ENCODE data around the gene PRDM11. TPM values are rescaled to one million over a fixed set of nuclear protein-coding genes. Genes with fewer than 3 reads are reported as not detected.
A peak's percentile ranks its signal among the peaks of the same experiment; 100 is the strongest.
"Not testable (repeated sequence)": the region's sequence is repeated elsewhere in the genome, so short reads cannot be mapped to it uniquely, and the experiment has no call there.

The PRDM11 gene
- total RNA-seq, 2 experiments from 2014 or later: 0.78 to 0.85 TPM

DNA sequence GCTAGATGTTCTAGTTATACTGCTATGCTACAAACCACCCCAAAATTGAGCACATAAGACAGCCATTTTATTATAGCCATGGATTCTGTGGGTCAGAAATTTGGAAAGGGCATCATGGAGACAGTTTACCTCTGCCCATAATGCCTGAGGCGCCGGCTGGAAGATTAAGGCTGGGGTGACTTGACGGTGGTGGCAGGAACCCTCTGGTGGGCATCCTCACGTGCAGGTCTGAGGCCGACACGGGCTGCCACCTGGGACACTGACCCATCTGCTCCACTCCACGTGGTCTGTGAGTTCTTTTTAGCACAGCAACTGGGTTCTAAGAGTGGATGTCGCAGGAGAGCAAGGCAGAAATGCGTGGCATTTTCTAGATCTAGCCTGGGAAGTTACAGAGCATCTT is 40.0 kb upstream of the PRDM11 start:
- ChIA-PET CTCF (interaction anchor here (0.8 to 9.2 kb wide), 7 partner anchors 10 to 227 kb away, joined by 3 to 315 read pairs (median 26); no protein-coding TSS in a partner anchor), POLR2A (interaction anchor here (2.3 kb wide), 1 partner anchor 170 kb away, joined by 12 read pairs; no protein-coding TSS in a partner anchor)
- DNase-seq: peak; percentile 13
- no peak overlapping the region for H3K27ac Mint-ChIP-seq
- H3K36me3 Mint-ChIP-seq (ENCODE audit: low read depth): no peaks in the 10 kb centered on the region
- no peak overlapping the region for H3K4me3 Mint-ChIP-seq
- H3K9me3 Mint-ChIP-seq: no peaks in the 10 kb centered on the region
- H3K4me1 Mint-ChIP-seq: peaks cover 11% of the 10 kb centered on the region
- H3K27me3 Mint-ChIP-seq: peaks cover 9% of the 10 kb centered on the region

DNA sequence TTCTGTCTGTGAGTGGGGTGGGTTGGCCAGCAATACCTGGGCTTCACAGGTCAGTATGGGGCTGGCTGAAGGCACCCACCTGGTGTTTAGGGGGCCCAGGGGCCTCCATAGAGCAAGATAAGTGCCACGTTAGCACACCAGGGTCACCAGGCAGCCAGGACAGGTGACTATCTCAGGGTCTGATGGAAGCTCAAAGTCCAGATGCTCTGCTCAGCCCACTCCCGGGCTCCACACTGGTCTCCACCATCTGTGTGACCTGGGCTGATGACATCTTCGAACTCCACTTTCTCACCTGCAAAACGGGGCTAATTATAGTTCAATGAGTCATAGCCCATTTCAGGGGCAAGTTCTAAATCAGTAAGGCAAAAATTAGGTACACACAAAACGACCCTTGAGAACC is 39.4 kb upstream of the PRDM11 start:
- ChIA-PET CTCF (interaction anchor here (3.3 to 9.2 kb wide), 4 partner anchors 9 to 227 kb away, joined by 14 to 315 read pairs (median 85); no protein-coding TSS in a partner anchor), POLR2A (interaction anchor here (1.5 to 2.3 kb wide), 2 partner anchors 171 kb away, joined by 4 to 12 read pairs; no protein-coding TSS in a partner anchor)
- Mint-ChIP-seq H3K4me3 (no peak overlapping the region), H3K27me3 (peaks cover 9% of the 10 kb centered on the region), H3K9me3 (no peaks in the 10 kb centered on the region), H3K4me1 (peaks cover 11% of the 10 kb centered on the region), H3K36me3 (ENCODE audit: low read depth) (no peaks in the 10 kb centered on the region), H3K27ac (no peak overlapping the region)
- DNase-seq: no peak

DNA sequence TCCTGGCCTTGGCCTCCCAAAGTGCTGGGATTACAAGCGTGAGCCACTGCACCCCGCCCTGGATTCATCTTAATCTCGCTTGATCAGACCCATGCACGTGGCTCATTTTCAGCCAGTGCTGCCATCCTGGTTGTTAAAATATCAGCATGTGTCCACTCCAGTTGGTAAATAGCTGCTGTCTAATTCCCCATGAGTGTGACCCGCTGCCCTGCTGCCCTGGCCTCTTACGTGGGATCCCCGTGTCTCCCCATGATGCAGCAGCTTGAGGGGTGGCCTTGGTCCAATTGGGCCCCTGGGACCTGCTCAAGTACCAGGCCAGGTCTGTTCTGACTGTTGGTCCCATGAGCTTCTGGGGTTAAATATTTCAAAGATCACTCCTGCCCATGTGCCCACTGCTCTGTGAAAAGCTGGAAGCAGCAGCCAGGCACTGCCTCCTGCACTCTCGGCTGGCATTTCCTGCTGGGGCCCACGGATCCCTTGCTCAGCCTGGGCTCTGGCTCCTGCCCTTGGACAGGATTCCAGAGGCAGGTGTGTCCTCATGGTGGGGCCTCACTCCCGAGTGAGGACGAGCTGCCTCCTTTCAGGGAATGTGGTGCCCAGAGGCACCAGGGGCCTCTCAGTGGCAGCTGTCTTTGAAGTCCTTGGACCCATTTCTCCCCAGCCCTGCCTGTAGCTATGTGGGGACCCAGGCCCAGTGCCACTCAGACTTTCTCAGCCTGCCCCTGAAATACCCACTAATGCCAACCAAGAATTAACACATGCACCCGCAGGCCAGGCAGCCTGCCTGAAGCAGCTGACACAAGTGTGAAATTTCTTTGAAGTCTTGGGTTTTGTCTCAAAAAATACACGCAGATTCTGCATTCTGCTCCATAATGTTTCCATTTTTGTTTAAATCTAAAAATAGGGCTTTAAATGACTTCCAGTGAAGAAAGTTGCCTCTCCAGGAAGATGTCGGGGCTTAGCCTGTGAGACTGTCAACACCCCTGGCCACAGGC is 38.1 kb upstream of the PRDM11 start:
- ChIA-PET CTCF (interaction anchor here (1.2 to 9.2 kb wide), 3 partner anchors 9 to 173 kb away, joined by 3 to 315 read pairs (median 3); no protein-coding TSS in a partner anchor), POLR2A (interaction anchor here (1.5 kb wide), 1 partner anchor 172 kb away, joined by 4 read pairs; no protein-coding TSS in a partner anchor)
- no peaks in the 10 kb centered on the region for H3K4me1 Mint-ChIP-seq
- H3K36me3 Mint-ChIP-seq (ENCODE audit: low read depth): no peaks in the 10 kb centered on the region
- no peaks in the 10 kb centered on the region for H3K9me3 Mint-ChIP-seq
- H3K27me3 Mint-ChIP-seq: peaks cover 21% of the 10 kb centered on the region
- no peak for DNase-seq
- no peak overlapping the region for H3K4me3 Mint-ChIP-seq
- no peak overlapping the region for H3K27ac Mint-ChIP-seq

DNA sequence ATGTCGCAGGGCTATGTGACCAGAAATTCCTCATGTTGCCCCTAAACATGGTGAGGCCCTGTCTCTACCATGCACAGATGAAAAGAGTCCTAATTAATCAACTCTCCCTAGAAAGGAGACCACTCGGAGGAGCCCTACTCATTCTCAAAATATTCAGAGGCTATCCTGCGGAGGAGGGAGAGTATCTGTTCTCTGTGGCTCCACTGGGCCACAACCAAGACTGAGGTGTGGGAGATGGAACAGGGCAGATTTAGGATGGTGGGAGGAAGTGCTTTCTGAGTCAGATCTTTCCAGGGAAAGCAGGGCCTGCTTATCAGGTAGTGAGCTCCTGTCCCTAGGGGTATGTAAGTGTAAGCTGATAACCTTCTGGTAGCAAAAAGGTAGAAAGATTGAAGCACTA is 37.0 kb upstream of the PRDM11 start:
- Mint-ChIP-seq H3K4me3 (no peak overlapping the region), H3K27ac (no peak overlapping the region), H3K27me3 (peaks cover 25% of the 10 kb centered on the region), H3K4me1 (no peaks in the 10 kb centered on the region), H3K9me3 (no peaks in the 10 kb centered on the region), H3K36me3 (ENCODE audit: low read depth) (no peaks in the 10 kb centered on the region)
- ChIA-PET CTCF (interaction anchor here (1.2 to 3.7 kb wide), 10 partner anchors 51 to 222 kb away, joined by 3 to 47 read pairs (median 6); no protein-coding TSS in a partner anchor), POLR2A (no interaction called here)
- DNase-seq: no peak

DNA sequence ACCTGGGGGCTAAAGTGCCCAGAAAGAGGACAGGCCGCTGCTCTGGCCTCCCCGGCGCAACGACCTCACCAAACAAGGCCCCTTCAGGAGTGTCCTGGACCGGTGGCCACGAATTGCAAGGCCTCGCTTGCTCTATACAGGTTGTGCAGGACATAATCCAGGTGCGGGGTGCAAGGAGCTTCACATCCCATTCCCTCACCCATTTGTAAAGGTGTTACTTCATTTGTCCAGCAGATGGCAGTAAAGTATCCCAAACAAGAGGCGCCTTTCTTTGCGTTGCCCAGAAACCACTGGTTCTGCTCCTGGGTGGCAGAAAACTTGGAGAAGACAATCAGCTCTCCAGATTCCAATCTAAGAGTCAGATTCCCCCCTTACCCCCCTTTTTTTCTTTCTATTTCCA is 35.9 kb upstream of the PRDM11 start:
- no peak for DNase-seq
- Mint-ChIP-seq H3K4me3 (no peak overlapping the region), H3K4me1 (no peaks in the 10 kb centered on the region), H3K36me3 (ENCODE audit: low read depth) (no peaks in the 10 kb centered on the region), H3K9me3 (no peaks in the 10 kb centered on the region), H3K27ac (no peak overlapping the region), H3K27me3 (peaks cover 29% of the 10 kb centered on the region)
- POLR2A ChIA-PET: no interaction called here
- CTCF ChIA-PET: interaction anchor here (0.6 to 3.7 kb wide), 31 partner anchors 8 to 693 kb away, joined by 3 to 47 read pairs (median 4); partner anchors contain the start of gene TP53I11

DNA sequence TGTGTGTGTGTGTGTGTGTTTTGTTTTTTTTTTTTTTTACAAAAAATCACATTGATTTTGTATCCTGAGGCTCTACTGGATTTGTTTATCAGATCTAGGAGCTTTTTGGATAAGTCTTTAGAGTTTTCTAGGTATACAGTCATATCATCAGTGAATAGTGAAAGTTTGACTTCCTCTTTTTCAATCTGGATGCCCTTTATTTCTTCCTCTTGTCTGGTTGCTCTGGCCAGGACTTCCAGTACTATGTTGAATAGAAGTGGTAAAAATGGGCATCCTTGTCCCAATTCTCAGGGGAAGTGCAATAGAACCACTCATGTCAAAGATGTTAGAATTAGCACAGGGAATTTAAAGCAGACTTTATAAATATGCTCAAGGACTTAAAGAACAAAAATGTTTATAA is 32.6 kb upstream of the PRDM11 start:
- POLR2A ChIA-PET: no interaction called here
- Mint-ChIP-seq H3K9me3 (no peaks in the 10 kb centered on the region), H3K4me3 (no peak overlapping the region), H3K36me3 (ENCODE audit: low read depth) (no peaks in the 10 kb centered on the region), H3K4me1 (no peaks in the 10 kb centered on the region), H3K27me3 (peaks cover 40% of the 10 kb centered on the region), H3K27ac (no peak overlapping the region)
- CTCF ChIA-PET: no interaction called here
- no peak for DNase-seq

DNA sequence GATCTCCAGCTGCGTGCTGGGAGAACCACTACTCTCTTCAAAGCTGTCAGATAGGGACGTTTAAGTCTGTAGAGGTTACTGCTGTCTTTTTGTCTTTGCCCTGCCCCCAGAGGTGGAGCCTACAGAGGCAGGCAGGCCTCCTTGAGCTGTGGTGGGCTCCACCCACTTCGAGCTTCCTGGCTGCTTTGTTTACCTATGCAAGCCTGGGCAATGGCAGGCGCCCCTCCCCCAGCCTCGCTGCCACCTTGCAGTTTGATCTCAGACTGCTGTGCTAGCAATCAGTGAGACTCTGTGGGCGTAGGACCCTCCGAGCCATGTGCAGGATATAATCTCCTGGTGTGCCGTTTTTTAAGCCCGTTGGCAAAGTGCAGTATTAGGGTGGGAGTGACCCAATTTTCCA is 18.6 kb upstream of the PRDM11 start:
- H3K27ac Mint-ChIP-seq; H3K36me3 Mint-ChIP-seq (ENCODE audit: low read depth); H3K9me3 Mint-ChIP-seq; H3K4me3 Mint-ChIP-seq; POLR2A ChIA-PET; H3K4me1 Mint-ChIP-seq; CTCF ChIA-PET; DNase-seq: not testable (repeated sequence)
- peaks cover 33% of the 10 kb centered on the region for H3K27me3 Mint-ChIP-seq

DNA sequence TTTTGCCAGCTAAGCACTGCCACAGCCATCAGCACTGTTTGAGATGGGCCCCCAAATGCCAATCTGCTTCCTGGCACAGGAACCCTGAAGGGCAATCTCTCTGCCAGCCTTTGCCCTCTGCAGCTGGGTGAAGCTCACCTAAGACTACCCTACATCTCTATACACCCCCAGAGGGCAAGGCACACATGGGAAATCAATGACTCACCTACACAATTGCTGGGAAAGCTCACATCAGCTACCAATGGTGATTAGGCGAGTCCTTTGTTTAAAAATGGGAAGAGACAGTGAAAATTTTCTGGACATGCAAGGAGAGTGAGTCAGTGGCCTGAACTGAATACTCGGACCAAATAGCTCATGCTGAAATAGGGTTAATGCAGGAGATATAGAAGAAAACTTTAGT is 12.6 kb upstream of the PRDM11 start:
- DNase-seq: no peak
- Mint-ChIP-seq H3K27ac (no peak overlapping the region), H3K27me3 (peaks cover 41% of the 10 kb centered on the region), H3K9me3 (peaks cover 2% of the 10 kb centered on the region), H3K4me1 (no peaks in the 10 kb centered on the region), H3K4me3 (no peak overlapping the region), H3K36me3 (ENCODE audit: low read depth) (no peaks in the 10 kb centered on the region)
- CTCF ChIA-PET: no interaction called here
- POLR2A ChIA-PET: no interaction called here

DNA sequence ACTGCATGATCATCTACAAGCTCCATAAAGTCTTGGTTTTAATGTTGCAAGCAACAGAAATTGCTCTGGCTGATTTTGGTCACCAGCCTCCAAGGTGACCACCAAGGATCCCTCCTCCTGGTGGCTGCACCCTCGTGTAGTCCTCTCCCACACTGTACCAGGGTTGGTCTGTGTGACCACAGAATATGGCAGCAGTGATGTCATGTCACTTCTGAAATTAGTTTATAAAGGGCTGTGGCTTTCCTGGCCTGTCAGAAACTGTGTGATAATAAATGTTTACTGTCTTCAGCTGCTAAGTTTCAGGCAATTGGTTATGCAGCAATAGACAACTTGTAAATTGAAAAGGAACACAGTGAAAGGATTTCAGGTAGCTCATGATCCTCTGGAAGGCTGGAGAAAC is 5.3 kb upstream of the PRDM11 start:
- ChIA-PET CTCF (no interaction called here), POLR2A (no interaction called here)
- Mint-ChIP-seq H3K4me3 (no peak overlapping the region), H3K36me3 (ENCODE audit: low read depth) (no peaks in the 10 kb centered on the region), H3K4me1 (peaks cover 24% of the 10 kb centered on the region), H3K27ac (no peak overlapping the region), H3K27me3 (peaks cover 56% of the 10 kb centered on the region), H3K9me3 (no peaks in the 10 kb centered on the region)
- DNase-seq: peak; percentile 33

DNA sequence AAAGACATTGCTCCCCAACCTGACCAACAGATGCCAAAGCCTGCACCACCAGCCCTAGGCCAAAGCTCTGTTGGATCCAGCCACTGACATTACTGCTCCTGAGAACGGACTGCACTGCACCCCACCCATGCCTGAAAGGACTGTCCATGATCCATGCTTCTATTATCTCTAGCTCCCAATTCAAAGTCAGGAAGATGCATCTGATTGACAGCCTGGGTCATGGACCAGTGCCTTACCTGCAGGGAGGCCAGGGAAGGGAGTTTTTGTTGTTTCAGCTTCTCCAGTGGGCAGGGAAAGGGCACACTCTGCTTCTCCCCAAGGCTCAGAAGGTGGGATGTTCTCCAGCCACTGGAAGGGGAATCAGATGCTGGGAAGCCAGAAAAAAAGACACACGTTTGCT is 4.8 kb upstream of the PRDM11 start:
- no peaks in the 10 kb centered on the region for H3K36me3 Mint-ChIP-seq (ENCODE audit: low read depth)
- no peak for DNase-seq

DNA sequence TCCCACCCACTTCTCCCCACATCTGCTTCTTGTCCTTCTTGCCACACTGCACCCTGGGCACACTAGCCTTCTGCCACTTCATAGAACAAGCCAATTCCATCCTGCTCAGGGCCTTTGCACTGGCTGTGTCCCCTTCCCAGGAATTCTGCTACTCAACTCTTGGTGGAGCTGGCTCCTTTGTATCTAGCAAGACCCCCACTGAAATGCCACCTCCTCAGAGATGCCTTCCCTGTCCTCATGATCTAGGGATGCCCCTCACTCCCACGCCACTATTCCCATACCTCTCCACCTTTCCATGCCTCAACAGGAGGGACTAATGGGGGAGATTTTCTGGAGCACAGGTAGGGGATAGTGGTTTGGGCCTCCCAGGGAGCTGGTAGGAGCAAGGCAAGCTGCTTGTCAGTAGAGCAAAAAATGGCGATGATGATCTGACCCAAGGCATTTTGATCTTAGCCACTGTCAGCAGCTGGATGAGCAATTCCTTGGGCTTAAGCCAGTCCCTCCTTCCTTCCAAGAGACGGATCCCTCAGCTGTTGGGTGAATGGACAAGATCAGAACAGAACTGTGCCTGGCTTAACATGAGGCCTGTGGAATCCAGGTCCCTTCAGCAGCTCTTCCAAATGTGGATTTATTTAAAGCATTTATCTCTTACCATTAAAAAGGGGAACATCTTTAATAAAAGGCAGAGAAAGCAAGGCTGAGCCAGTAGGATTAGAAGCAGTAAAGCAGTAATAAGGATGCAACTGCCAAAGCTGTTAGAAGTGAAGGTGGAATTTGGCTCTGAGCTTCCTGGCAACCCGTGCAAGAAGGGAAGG is 4.0 kb upstream of the PRDM11 start:
- no peak overlapping the region for H3K4me3 Mint-ChIP-seq
- peaks cover 28% of the 10 kb centered on the region for H3K4me1 Mint-ChIP-seq
- no peak overlapping the region for H3K27ac Mint-ChIP-seq
- ChIA-PET POLR2A (no interaction called here), CTCF (interaction anchor here (0.9 to 1.4 kb wide), 2 partner anchors 10 to 45 kb away, joined by 3 read pairs; no protein-coding TSS in a partner anchor)
- H3K36me3 Mint-ChIP-seq (ENCODE audit: low read depth): no peaks in the 10 kb centered on the region
- no peaks in the 10 kb centered on the region for H3K9me3 Mint-ChIP-seq
- peaks cover 56% of the 10 kb centered on the region for H3K27me3 Mint-ChIP-seq
- no peak for DNase-seq

More for the DNA sequence above, 4.8 kb upstream of the PRDM11 start:
- Mint-ChIP-seq H3K4me3 (no peak overlapping the region), H3K27me3 (peaks cover 56% of the 10 kb centered on the region), H3K27ac (no peak overlapping the region), H3K9me3 (no peaks in the 10 kb centered on the region), H3K4me1 (peaks cover 27% of the 10 kb centered on the region)
- ChIA-PET POLR2A (no interaction called here), CTCF (no interaction called here)

DNA sequence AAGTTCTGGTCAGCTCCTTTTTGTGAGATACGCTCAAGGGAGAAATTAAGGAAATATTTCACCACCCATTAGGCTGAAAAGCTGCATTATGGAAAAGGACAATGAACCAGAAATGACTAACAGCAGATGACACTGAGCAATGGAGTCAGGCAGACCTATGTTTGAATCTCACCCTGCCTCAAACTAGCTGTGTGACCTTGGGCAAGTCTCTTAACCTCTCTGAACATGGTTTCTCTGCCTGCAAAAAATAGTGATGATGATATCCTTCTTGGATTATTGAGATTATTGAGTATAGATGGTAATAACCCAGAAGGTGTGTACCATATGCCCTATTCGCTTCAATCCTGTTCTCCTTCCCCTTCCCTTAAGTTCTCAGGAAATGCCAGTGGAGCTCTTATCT is 2.9 kb upstream of the PRDM11 start:
- Mint-ChIP-seq H3K9me3 (no peaks in the 10 kb centered on the region), H3K27me3 (peaks cover 50% of the 10 kb centered on the region), H3K4me1 (peaks cover 33% of the 10 kb centered on the region), H3K4me3 (no peak overlapping the region), H3K36me3 (ENCODE audit: low read depth) (no peaks in the 10 kb centered on the region), H3K27ac (no peak overlapping the region)
- CTCF ChIA-PET: interaction anchor here (1.4 kb wide), 1 partner anchor 46 kb away, joined by 3 read pairs; no protein-coding TSS in a partner anchor
- POLR2A ChIA-PET: no interaction called here
- DNase-seq: no peak

Measured in activated CD4-positive, alpha-beta memory T cell treated with anti-CD3 and anti-CD28 coated beads, Interleukin-2, amount 10 ng/mL, durations not matched to agents 7 days and 5 days (primary cell).